HFFc6 (cell line): Measurements from ENCODE around the gene B3GNT7. TPM values are rescaled to one million over a fixed set of nuclear protein-coding genes. Genes with fewer than 3 reads are reported as not detected.

Experiments
- DNase-seq: peaks from one replicate; pipeline ENCODE4 v3.0.0-alpha.2; 2018
- H3K27ac Mint-ChIP-seq: 2 replicates; pipeline ENCODE4 v1.8.0; 2020; ENCODE audit warnings: mild to moderate bottlenecking, mixed read lengths
- H3K27me3 Mint-ChIP-seq: 2 replicates; pipeline ENCODE4 v1.8.0; 2021; ENCODE audit warnings: mild to moderate bottlenecking, moderate library complexity, mixed read lengths; ENCODE audit not compliant: insufficient read depth
- H3K36me3 Mint-ChIP-seq: 2 replicates; pipeline ENCODE4 v1.8.0; 2021; ENCODE audit warnings: low read depth, mixed read lengths
- H3K4me1 Mint-ChIP-seq: 2 replicates; pipeline ENCODE4 v1.8.0; 2020; ENCODE audit warnings: low read depth, mixed read lengths
- H3K4me3 Mint-ChIP-seq: 2 replicates; pipeline ENCODE4 v1.8.0; 2020; ENCODE audit warnings: mild to moderate bottlenecking, moderate library complexity, mixed read lengths
- H3K9me3 Mint-ChIP-seq: 2 replicates; pipeline ENCODE4 v1.8.0; 2020; ENCODE audit warnings: mild to moderate bottlenecking, mixed read lengths
- CTCF ChIP-seq: fragments of 200-600 bp; sonication (generic); IDR thresholded peaks from 2 replicates; pipeline ENCODE4 v1.5.0; 2021; ENCODE audit warnings: antibody characterized with exemption, mild to moderate bottlenecking
- microRNA-seq: library from miRNA; unstranded; fragments of <30 nt; microRNA quantifications from one replicate; pipeline ENCODE4, GENCODE V29; 2019
- total RNA-seq, 6 experiments: library from RNA; stranded (reverse); fragmentation: NEBNext Ultra II Directional; extraction: Animal tissue kit (Norgen Biotek cat#: 25700); gene quantifications; 2 replicates in 1 of 6; 3 replicates in 5 of 6; pipeline ENCODE4 v1.2.3, GENCODE V29; 2021

Gene B3GNT7
- total RNA-seq, 6 experiments from 2014 or later: 0.09 to 0.15 (median 0.11) TPM; not detected in 1

DNA sequence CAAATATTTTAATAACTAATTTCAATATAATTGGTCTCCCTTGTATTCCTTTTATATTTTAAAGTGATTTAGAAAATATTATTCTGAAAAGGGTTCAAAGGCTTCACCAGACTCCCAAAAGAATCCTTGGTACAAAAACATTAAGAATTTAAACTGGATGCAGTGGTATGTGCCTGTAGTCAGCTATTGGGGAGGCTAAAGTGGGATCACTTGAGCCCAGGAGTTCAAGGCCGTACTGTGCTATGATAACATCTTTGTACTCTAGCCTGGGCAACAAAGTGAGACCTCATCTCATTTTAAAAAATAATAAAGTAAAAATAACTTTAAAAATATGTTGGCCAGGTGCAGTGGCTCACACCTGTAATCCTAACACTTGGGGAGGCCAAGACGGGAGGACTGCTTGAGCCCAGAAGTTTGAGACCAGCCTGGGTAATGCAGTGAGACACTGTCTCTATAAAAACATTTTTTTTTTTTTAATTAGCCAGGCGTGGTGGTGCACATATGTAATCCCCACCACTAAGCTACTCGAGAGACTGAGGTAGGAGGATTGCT, 54.1 kb downstream of the B3GNT7 start:
- Mint-ChIP-seq H3K9me3 (no peaks in the 10 kb centered on the region), H3K4me1 (no peaks in the 10 kb centered on the region), H3K36me3 (peaks cover 12% of the 10 kb centered on the region), H3K27me3 (peaks cover 15% of the 10 kb centered on the region), H3K4me3 (no peak overlapping the region), H3K27ac (no peak overlapping the region)
- no peak for TF ChIP-seq CTCF
- DNase-seq: no peak

- peaks cover 16% of the 10 kb centered on the region for H3K27me3 Mint-ChIP-seq
- no peaks in the 10 kb centered on the region for H3K9me3 Mint-ChIP-seq
Observed at GRCh38 chr2:231450548-231450989, 55.1 kb downstream of the B3GNT7 start.

More at GRCh38 chr2:231450548-231450989, 55.1 kb downstream of the B3GNT7 start:
- no peaks in the 10 kb centered on the region for H3K4me1 Mint-ChIP-seq
- H3K4me3 Mint-ChIP-seq: no peak overlapping the region
- no peak overlapping the region for H3K27ac Mint-ChIP-seq
- peaks cover 18% of the 10 kb centered on the region for H3K36me3 Mint-ChIP-seq
- no peak for TF ChIP-seq CTCF
- no peak for DNase-seq

Small RNA genes within 50 kb of the gene (microRNA-seq; reads per million reads assigned to microRNA genes)
- gene MIR4777: not detected

Other genes starting within 250 kb of the B3GNT7 start
- gene ARMC9, start 197.1 kb upstream of the B3GNT7 start, total RNA-seq: 10 to 100 TPM; 49.3 to 93.2 (median 55.7) TPM
- gene NCL, start 68.8 kb downstream of the B3GNT7 start, total RNA-seq: 100 to 1,000 TPM; 503 to 649 (median 589) TPM
- gene NMUR1, start 134.7 kb downstream of the B3GNT7 start, total RNA-seq: not detected
- not detected for gene TEX44, start 197.2 kb downstream of the B3GNT7 start, total RNA-seq